HepG2 (cell line): ENCODE measurements around the gene FAM181A. TPM values are rescaled to one million over a fixed set of nuclear protein-coding genes. Genes with fewer than 3 reads are reported as not detected.

Experiments
- CBX5 ChIP-seq: sonication (generic); formaldehyde crosslinking; IDR thresholded peaks from 2 replicates; pipeline ENCODE4 v1.4.0; 2020; ENCODE audit warnings: missing genetic modification reagents, borderline replicate concordance
- CREBL2 ChIP-seq: sonication (generic); formaldehyde crosslinking; IDR thresholded peaks from 2 replicates; pipeline ENCODE4 v1.8.1; 2023; ENCODE audit warnings: missing genetic modification reagents, mild to moderate bottlenecking, borderline replicate concordance
- HNRNPH1 ChIP-seq: fragments of 200-400 bp; formaldehyde crosslinking; optimal IDR thresholded peaks from 2 replicates; pipeline ENCODE3; 2017; ENCODE audit warnings: mild to moderate bottlenecking, low read depth, low read length
- RXRB ChIP-seq: IDR thresholded peaks from 2 replicates; pipeline ENCODE4 v1.6.1; 2016; ENCODE audit warnings: borderline replicate concordance, missing genetic modification reagents, missing compliant biosample characterization
- ZBTB43 ChIP-seq: sonication (generic); formaldehyde crosslinking; conservative IDR thresholded peaks from 2 replicates; pipeline ENCODE4 v1.4.0; 2020; ENCODE audit warnings: missing genetic modification reagents
- ZKSCAN5 ChIP-seq: sonication (generic); formaldehyde crosslinking; IDR thresholded peaks from 2 replicates; pipeline ENCODE4 v1.5.1; 2020; ENCODE audit warnings: mild to moderate bottlenecking, missing genetic modification reagents
- ZNF407 ChIP-seq: sonication (generic); formaldehyde crosslinking; IDR thresholded peaks from one replicate; pipeline ENCODE4 v1.5.1; 2020; ENCODE audit warnings: mild to moderate bottlenecking, missing genetic modification reagents; ENCODE audit errors: not compliant biosample characterization
- polyA plus RNA-seq, 8 experiments: library from polyadenylated mRNA; depleted of rRNA in 3 of 8; stranded (reverse) in 7 of 8; unstranded in 1 of 8; fragments of >200 nt; fragmentation: Illumina TruSeq in 4 of 8; extraction: Trizol in 4 of 8; gene quantifications; 2 replicates each; pipeline versions ENCODE4 v1.2.1 to v1.2.3, GENCODE V29; 2011 to 2016; ENCODE audit warnings: low read depth in 4 of 8, missing spikeins in 1 of 8, mixed read lengths in 1 of 8; ENCODE audit not compliant: insufficient read depth in 1 of 8
- total RNA-seq, 5 experiments: library from RNA; depleted of rRNA; stranded (reverse); fragments of >200 nt; fragmentation: Illumina TruSeq; extraction: Trizol; gene quantifications; 2 replicates each; pipeline ENCODE4 v1.2.3, GENCODE V29; 2016; ENCODE audit warnings: low read depth in 1 of 5
- TF ChIP-seq, protein P1 (sequence below): sonication (generic); formaldehyde crosslinking; IDR thresholded peaks from 2 replicates; pipeline ENCODE4 v1.5.0; 2020; ENCODE audit warnings: mild to moderate bottlenecking, missing genetic modification reagents
- TF ChIP-seq, protein P2 (sequence below), 2 experiments: sonication (generic) in 1 of 2; formaldehyde crosslinking in 1 of 2; IDR thresholded peaks; 2 replicates each; pipeline versions ENCODE4 v1.4.0 to v1.6.1; 2016 to 2020; ENCODE audit warnings: borderline replicate concordance in 1 of 2, low read depth in 1 of 2, mild to moderate bottlenecking in 1 of 2, missing genetic modification reagents in 1 of 2

The FAM181A gene
- total and polyA plus RNA-seq, 2 of the 13 experiments (the other 11 are each of a cell fraction or from before 2014, with no cell fraction given): 1.1 to 1.5 TPM

GRCh38 chr14:93903342-93904184 lies 23.6 kb upstream of the FAM181A start (continued):
- no peak for TF ChIP-seq ZNF407 (CRISPR knock-in tag)
- no peak for TF ChIP-seq ZKSCAN5 (CRISPR knock-in tag)
- TF ChIP-seq CREBL2 (CRISPR knock-in tag): no peak
- TF ChIP-seq RXRB (CRISPR knock-in tag): peak; percentile 18; the same call in 1 of the 2 replicates
- TF ChIP-seq, protein P1, sequence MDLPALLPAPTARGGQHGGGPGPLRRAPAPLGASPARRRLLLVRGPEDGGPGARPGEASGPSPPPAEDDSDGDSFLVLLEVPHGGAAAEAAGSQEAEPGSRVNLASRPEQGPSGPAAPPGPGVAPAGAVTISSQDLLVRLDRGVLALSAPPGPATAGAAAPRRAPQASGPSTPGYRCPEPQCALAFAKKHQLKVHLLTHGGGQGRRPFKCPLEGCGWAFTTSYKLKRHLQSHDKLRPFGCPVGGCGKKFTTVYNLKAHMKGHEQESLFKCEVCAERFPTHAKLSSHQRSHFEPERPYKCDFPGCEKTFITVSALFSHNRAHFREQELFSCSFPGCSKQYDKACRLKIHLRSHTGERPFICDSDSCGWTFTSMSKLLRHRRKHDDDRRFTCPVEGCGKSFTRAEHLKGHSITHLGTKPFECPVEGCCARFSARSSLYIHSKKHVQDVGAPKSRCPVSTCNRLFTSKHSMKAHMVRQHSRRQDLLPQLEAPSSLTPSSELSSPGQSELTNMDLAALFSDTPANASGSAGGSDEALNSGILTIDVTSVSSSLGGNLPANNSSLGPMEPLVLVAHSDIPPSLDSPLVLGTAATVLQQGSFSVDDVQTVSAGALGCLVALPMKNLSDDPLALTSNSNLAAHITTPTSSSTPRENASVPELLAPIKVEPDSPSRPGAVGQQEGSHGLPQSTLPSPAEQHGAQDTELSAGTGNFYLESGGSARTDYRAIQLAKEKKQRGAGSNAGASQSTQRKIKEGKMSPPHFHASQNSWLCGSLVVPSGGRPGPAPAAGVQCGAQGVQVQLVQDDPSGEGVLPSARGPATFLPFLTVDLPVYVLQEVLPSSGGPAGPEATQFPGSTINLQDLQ (CRISPR knock-in tag): 0 out of 2 replicates have a peak, but pooled peaks have one; percentile 50
- TF ChIP-seq CBX5: peak; percentile 66; the same call in 1 of the 2 replicates
- TF ChIP-seq HNRNPH1: peak; percentile 8
- TF ChIP-seq ZBTB43 (CRISPR knock-in tag): no peak
- TF ChIP-seq, protein P2, sequence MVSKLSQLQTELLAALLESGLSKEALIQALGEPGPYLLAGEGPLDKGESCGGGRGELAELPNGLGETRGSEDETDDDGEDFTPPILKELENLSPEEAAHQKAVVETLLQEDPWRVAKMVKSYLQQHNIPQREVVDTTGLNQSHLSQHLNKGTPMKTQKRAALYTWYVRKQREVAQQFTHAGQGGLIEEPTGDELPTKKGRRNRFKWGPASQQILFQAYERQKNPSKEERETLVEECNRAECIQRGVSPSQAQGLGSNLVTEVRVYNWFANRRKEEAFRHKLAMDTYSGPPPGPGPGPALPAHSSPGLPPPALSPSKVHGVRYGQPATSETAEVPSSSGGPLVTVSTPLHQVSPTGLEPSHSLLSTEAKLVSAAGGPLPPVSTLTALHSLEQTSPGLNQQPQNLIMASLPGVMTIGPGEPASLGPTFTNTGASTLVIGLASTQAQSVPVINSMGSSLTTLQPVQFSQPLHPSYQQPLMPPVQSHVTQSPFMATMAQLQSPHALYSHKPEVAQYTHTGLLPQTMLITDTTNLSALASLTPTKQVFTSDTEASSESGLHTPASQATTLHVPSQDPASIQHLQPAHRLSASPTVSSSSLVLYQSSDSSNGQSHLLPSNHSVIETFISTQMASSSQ (IDR thresholded peaks at IDR 0.05; ENCODE audit: low read depth): no peak
- TF ChIP-seq, protein P2 (CRISPR knock-in tag; IDR thresholded peaks at IDR 0.05; ENCODE audit: borderline replicate concordance): no peak
